Transverse colon (tissue), 4 donors: ENCODE data around the gene MAN2A1.

ENCODE experiments used
- CTCF ChIP-seq, 5 experiments: fragments of 200-600 bp in 3 of 5; fragments of 450-650 bp in 2 of 5; sonication (generic) in 3 of 5; IDR thresholded peaks; 1 replicate in 2 of 5; 2 replicates in 3 of 5; pipeline ENCODE4 v1.5.1; 2016 to 2017; ENCODE audit warnings: antibody characterized with exemption in 5 of 5, inconsistent platforms in 3 of 5, mild to moderate bottlenecking in 2 of 5, moderate library complexity in 1 of 5
- POLR2A ChIP-seq: fragments of 450-650 bp; IDR thresholded peaks from one replicate; pipeline ENCODE4 v1.6.1; 2016; ENCODE audit warnings: antibody characterized with exemption, mild to moderate bottlenecking, moderate library complexity
- POLR2AphosphoS5 ChIP-seq, 3 donors: sonication (generic); formaldehyde crosslinking; IDR thresholded peaks; one replicate each; pipeline ENCODE4 v1.6.1; 2016; ENCODE audit warnings: antibody characterized with exemption in 3 of 3

GRCh38 chr5:109748546-109748945 lies 58.8 kb downstream of the MAN2A1 start:
- no peak for TF ChIP-seq CTCF (IDR thresholded peaks at IDR 0.05)
- TF ChIP-seq POLR2AphosphoS5 (IDR thresholded peaks at IDR 0.05), result no peak
- no peak for TF ChIP-seq POLR2A
